HG03103 (cell line): ENCODE measurements around the gene LMCD1.

Experiments
- ATAC-seq: cut with Tn5 transposase; IDR thresholded peaks from one replicate; pipeline ENCODE4 v1.9.1; 2021; ENCODE audit warnings: low read depth; ENCODE audit not compliant: unreplicated experiment

The LMCD1 gene

GRCh38 chr3:8608041-8608790 lies 106.6 kb downstream of the LMCD1 start:
- no peak for ATAC-seq

DNA sequence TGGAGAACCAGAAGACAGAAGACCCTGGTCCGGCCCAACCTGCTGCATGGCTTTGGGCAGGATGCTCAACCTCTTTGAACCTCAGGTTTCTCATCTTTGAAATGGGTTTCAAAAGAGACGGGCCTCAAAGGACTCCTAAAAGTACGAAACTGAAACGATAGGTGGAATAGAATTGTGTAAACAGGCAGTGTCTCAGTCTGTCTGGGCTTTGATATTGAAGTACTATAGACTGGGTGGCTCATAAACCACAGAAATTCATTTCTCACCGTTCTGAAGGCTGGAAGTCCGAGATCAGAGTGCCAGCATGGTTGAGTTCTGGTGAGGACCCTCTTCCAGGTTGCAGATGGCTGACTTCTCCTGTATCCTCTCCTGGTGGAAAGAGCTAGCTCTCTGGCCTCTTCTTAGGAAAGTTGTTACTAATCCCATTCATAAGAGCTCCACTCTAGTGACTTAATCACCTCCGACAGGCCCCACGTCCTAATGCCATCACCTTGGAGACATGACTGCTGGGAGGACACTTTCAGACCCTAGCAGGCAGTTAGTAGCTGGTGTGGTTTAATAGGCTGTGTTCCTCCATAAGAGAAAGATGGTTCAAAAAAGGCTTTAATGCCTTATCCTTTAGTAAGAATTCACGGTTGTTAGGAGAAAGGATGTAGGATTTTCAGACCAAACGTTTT lies 107.3 kb downstream of the LMCD1 start:
- no peak for ATAC-seq

- ATAC-seq, result no peak
These were observed 109.3 kb downstream of the LMCD1 start for GRCh38 chr3:8610951-8611350.

GRCh38 chr3:8617921-8618320 lies 116.3 kb downstream of the LMCD1 start:
- ATAC-seq, result no peak

DNA sequence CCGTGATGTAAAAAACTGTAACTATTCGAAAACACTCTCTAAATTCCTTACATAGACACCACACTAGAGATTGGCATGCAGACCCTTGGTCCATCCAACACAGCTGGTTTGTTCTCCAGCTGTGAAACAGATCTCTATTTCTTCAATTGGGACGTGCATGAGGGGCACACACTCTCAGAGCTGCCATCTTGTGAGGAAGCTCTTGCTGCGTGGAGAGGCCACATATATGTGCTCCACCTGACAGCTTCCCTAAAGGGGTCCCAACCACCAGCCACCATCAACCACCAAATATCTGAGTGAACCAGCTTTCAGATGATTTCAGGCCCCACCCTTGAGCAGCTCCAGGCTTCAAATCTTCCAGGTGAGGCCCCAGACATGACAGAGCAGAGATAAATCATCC lies 117.3 kb downstream of the LMCD1 start:
- no peak for ATAC-seq

DNA sequence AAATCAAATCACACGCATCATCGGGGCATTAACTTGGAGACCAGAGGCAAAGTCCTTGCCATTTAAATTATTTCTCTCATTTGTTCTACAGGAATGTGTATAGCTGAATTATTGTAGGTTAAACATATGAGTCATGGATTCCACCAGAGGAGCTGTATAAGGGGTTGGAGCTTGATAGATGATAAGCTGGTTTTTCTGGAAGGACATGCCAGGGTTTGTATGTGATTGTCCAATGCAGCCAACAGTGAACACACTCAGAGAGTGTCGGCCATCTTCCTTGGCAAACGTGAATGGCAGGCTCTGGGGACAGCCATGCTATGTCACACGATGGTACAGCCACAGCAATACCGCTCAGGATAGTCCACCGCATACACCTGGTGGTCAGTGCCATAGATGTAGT lies 117.9 kb downstream of the LMCD1 start:
- no peak for ATAC-seq

GRCh38 chr3:8621141-8621540 lies 119.5 kb downstream of the LMCD1 start:
- no peak for ATAC-seq

- ATAC-seq, result no peak
These were observed 120.2 kb downstream of the LMCD1 start for GRCh38 chr3:8621872-8622271.

GRCh38 chr3:8622873-8623691 lies 121.5 kb downstream of the LMCD1 start:
- ATAC-seq, result peak; percentile 92

GRCh38 chr3:8623741-8624140 lies 122.1 kb downstream of the LMCD1 start:
- no peak for ATAC-seq
